Endodermal cell (in vitro differentiated cells): ENCODE data around the gene CABLES2. TPM values are rescaled to one million over a fixed set of nuclear protein-coding genes. Genes with fewer than 3 reads are reported as not detected.

Source experiments
- DNase-seq: peaks from one replicate; pipeline ENCODE4 v3.0.0-alpha.2; 2017
- H3K27ac ChIP-seq: 2 replicates; pipeline ENCODE4 v1.5.1; 2013; ENCODE audit warnings: mild to moderate bottlenecking, low read depth, low read length, moderate library complexity
- H3K27me3 ChIP-seq: 2 replicates; pipeline ENCODE4 v1.6.1; 2013; ENCODE audit warnings: mild to moderate bottlenecking, low read length, moderate library complexity; ENCODE audit not compliant: insufficient read depth, control insufficient read depth, poor library complexity, severe bottlenecking
- H3K36me3 ChIP-seq: 2 replicates; pipeline ENCODE4 v1.7.0; 2013; ENCODE audit warnings: mild to moderate bottlenecking, low read length, moderate library complexity; ENCODE audit not compliant: control insufficient read depth, insufficient read depth
- H3K4me1 ChIP-seq: one replicate; pipeline ENCODE4 v1.7.0; 2013; ENCODE audit warnings: low read length; ENCODE audit not compliant: control insufficient read depth, insufficient read depth
- H3K4me3 ChIP-seq: 2 replicates; pipeline ENCODE4 v1.5.1; 2013; ENCODE audit warnings: mild to moderate bottlenecking, low read length, moderate library complexity
- H3K9ac ChIP-seq: 2 replicates; pipeline ENCODE4 v1.6.1; 2013; ENCODE audit warnings: mild to moderate bottlenecking, low read length, moderate library complexity; ENCODE audit not compliant: poor library complexity, severe bottlenecking; ENCODE audit errors: extremely low read depth
- H3K9me3 ChIP-seq: 2 replicates; pipeline ENCODE4 v1.6.1; 2013; ENCODE audit warnings: mild to moderate bottlenecking, low read length, moderate library complexity; ENCODE audit not compliant: control insufficient read depth
- H3K27ac Mint-ChIP-seq: 2 replicates; pipeline ENCODE4 v1.8.0; 2020; ENCODE audit warnings: mixed read lengths
- H3K27me3 Mint-ChIP-seq: 2 replicates; pipeline ENCODE4 v1.8.0; 2021; ENCODE audit warnings: mild to moderate bottlenecking, mixed read lengths; ENCODE audit not compliant: insufficient read depth
- H3K36me3 Mint-ChIP-seq: 2 replicates; pipeline ENCODE4 v1.8.0; 2020; ENCODE audit warnings: low read depth, mixed read lengths
- H3K4me1 Mint-ChIP-seq: 2 replicates; pipeline ENCODE4 v1.8.0; 2020; ENCODE audit warnings: mixed read lengths
- H3K4me3 Mint-ChIP-seq: 2 replicates; pipeline ENCODE4 v1.8.0; 2020; ENCODE audit warnings: mild to moderate bottlenecking, moderate library complexity, mixed read lengths
- H3K9me3 Mint-ChIP-seq: 2 replicates; pipeline ENCODE4 v1.8.0; 2020; ENCODE audit warnings: mild to moderate bottlenecking, mixed read lengths
- WGBS, 2 experiments: methylation state at CpG; one replicate each; pipeline versions ENCODE4 v1.1.5 to v1.1.7; 2013; ENCODE audit warnings: missing lambda C conversion rate in 2 of 2, mixed read lengths in 1 of 2; ENCODE audit not compliant: insufficient coverage in 1 of 2, insufficient read length in 1 of 2; 5-methylcytosine and 5-hydroxymethylcytosine counted together
- total RNA-seq, 2 donors: library from RNA; stranded (reverse); fragmentation: NEBNext Ultra II Directional in 1 of 2; extraction: Animal tissue kit (Norgen Biotek cat#: 25700) in 1 of 2; gene quantifications; 2 replicates in 1 of 2; 3 replicates in 1 of 2; pipeline ENCODE4 v1.2.1, GENCODE V29; 2021
- TF ChIP-seq, protein P1 (sequence below): fragments of 200-600 bp; sonication (generic); conservative IDR thresholded peaks from 2 replicates; pipeline ENCODE4 v1.5.0; 2021; ENCODE audit warnings: antibody characterized with exemption, mild to moderate bottlenecking

Gene CABLES2
- total RNA-seq, 2 donors from 2014 or later = 10.4 to 15.6 TPM

DNA sequence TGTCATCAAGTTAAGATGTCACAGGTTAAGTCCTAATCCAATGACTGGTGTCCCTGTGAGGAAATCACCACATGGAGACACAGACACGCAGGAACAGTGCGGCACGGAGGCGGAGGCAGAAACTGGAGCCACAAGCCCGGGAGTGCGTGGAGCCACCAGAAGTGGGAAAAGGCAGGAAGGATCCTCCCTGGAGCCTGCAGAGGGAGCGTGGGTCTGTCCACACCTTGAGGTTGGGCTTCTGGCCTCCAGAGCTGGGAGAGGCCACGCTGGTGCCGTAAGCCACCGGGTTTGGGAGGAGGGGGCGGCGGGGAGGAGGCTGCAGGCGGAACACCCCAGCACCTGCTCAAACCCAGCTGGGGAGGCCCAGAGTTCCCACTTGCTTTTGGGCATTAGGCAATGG lies 3.8 kb downstream of the CABLES2 start:
- peaks cover 4% of the 10 kb centered on the region for H3K4me1 ChIP-seq
- DNase-seq = no peak
- no peak overlapping the region for H3K27ac ChIP-seq
- H3K9ac ChIP-seq = no peak overlapping the region
- Mint-ChIP-seq H3K4me3 (no peak overlapping the region), H3K36me3 (peaks cover 7% of the 10 kb centered on the region), H3K27me3 (peaks cover 3% of the 10 kb centered on the region), H3K9me3 (no peaks in the 10 kb centered on the region), H3K27ac (no peak overlapping the region), H3K4me1 (peaks cover 6% of the 10 kb centered on the region)
- H3K36me3 ChIP-seq = no peaks in the 10 kb centered on the region
- TF ChIP-seq, protein P1, sequence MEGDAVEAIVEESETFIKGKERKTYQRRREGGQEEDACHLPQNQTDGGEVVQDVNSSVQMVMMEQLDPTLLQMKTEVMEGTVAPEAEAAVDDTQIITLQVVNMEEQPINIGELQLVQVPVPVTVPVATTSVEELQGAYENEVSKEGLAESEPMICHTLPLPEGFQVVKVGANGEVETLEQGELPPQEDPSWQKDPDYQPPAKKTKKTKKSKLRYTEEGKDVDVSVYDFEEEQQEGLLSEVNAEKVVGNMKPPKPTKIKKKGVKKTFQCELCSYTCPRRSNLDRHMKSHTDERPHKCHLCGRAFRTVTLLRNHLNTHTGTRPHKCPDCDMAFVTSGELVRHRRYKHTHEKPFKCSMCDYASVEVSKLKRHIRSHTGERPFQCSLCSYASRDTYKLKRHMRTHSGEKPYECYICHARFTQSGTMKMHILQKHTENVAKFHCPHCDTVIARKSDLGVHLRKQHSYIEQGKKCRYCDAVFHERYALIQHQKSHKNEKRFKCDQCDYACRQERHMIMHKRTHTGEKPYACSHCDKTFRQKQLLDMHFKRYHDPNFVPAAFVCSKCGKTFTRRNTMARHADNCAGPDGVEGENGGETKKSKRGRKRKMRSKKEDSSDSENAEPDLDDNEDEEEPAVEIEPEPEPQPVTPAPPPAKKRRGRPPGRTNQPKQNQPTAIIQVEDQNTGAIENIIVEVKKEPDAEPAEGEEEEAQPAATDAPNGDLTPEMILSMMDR = no peak
- H3K4me3 ChIP-seq = no peak overlapping the region
- WGBS, 2 experiments = 93 to 94% methylated on average over 8 to 13 of the region's 13 CpGs
- no peaks in the 10 kb centered on the region for H3K27me3 ChIP-seq
- no peaks in the 10 kb centered on the region for H3K9me3 ChIP-seq

DNA sequence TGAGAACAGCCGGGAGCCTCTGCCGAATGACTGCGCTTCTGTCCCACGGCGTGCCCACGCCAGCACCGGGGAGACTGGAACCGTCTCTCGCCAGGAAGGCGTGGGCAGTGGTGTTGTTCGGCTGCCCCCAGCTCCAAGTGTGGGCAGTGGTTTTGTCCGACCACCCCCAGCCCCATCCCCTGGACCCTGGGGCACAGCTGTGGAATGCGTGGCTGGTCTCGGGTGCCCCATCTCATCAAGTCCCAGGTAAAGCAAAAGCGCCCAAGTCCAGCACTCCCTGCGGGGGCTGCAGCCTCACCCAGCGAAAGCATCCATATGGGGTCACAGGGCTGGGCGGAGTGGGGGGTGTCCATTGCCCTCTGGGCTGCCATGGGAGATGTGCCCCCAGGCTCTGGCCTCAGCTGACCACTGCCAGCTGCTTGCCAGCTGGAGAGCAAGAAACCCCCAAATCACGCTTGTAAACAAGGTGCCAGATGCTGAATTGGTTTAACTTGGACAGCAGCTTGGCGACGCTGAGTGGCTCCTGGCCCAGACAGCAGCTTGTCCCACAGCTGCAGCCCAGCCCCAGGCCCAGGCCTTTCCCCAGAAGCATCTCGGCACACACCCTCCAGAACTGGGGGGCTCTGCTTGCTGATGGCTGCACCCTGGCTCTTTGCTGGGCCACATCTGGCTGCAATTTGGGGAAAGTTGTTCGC lies 4.5 kb downstream of the CABLES2 start:
- Histone ChIP-seq H3K27ac (no peak overlapping the region), H3K4me1 (peaks cover 4% of the 10 kb centered on the region), H3K36me3 (no peaks in the 10 kb centered on the region), H3K9me3 (no peaks in the 10 kb centered on the region), H3K27me3 (no peaks in the 10 kb centered on the region), H3K4me3 (no peak overlapping the region), H3K9ac (no peak overlapping the region)
- H3K27me3 Mint-ChIP-seq = no peaks in the 10 kb centered on the region
- 93 to 95% methylated on average over 6 to 23 of the region's 23 CpGs for WGBS, 2 experiments
- no peak overlapping the region for H3K4me3 Mint-ChIP-seq
- no peak overlapping the region for H3K27ac Mint-ChIP-seq
- H3K9me3 Mint-ChIP-seq = no peaks in the 10 kb centered on the region
- peaks cover 6% of the 10 kb centered on the region for H3K4me1 Mint-ChIP-seq
- DNase-seq = no peak
- TF ChIP-seq, protein P1 = no peak
- peaks cover 8% of the 10 kb centered on the region for H3K36me3 Mint-ChIP-seq

DNA sequence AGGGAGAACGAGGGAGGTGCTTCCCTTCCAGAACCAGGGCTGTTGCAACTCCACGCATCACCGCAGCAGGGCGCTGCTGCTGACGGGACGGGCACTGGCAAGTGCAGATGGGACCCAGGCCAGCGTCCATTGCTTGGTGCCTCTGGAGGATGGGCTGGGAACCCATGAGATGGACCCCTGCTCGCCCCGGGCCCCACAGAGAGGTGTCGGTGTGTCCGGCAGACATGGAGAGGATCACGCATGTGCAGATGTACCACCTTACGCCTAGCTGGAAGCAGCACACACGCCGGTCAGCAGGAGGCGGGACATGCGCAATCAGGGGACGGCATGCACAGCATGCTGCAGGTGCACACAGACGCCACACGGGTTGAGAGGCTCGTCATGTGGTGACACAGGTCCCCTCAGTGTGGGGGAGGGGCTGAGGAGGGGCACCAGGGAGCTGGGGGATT lies 5.7 kb downstream of the CABLES2 start:
- Histone ChIP-seq H3K27ac (no peak overlapping the region), H3K4me3 (no peak overlapping the region), H3K36me3 (no peaks in the 10 kb centered on the region), H3K27me3 (no peaks in the 10 kb centered on the region), H3K4me1 (peaks cover 4% of the 10 kb centered on the region), H3K9ac (no peak overlapping the region), H3K9me3 (no peaks in the 10 kb centered on the region)
- H3K4me3 Mint-ChIP-seq = no peak overlapping the region
- peaks cover 9% of the 10 kb centered on the region for H3K36me3 Mint-ChIP-seq
- TF ChIP-seq, protein P1 = peak; percentile 71
- no peak overlapping the region for H3K27ac Mint-ChIP-seq
- no peaks in the 10 kb centered on the region for H3K9me3 Mint-ChIP-seq
- peak; percentile 93 for DNase-seq
- peaks cover 6% of the 10 kb centered on the region for H3K4me1 Mint-ChIP-seq
- WGBS, 2 experiments = 85 to 90% methylated on average over 17 to 21 of the region's 21 CpGs
- no peaks in the 10 kb centered on the region for H3K27me3 Mint-ChIP-seq
